GM23338 (cell line): ENCODE data around the gene EFHD2. TPM values are rescaled to one million over a fixed set of nuclear protein-coding genes. Genes with fewer than 3 reads are reported as not detected.

ENCODE experiments used
- ATAC-seq: fragments of 200-7000 bp; cut with Tn5 transposase; 3 replicates; pipeline ENCODE4 v1.9.1; 2020
- DNase-seq: peaks from one replicate; pipeline ENCODE4 v3.0.0-alpha.2; 2015; ENCODE audit warnings: low spot score
- H2AFZ ChIP-seq: fragments of 200-600 bp; sonication (generic); 2 replicates; pipeline ENCODE4 v1.8.0; 2016; ENCODE audit warnings: antibody characterized with exemption, mild to moderate bottlenecking, moderate library complexity
- H3F3A ChIP-seq: fragments of 200-600 bp; sonication (generic); replicated peaks from 2 replicates; pipeline ENCODE4 v1.8.0; 2017; ENCODE audit warnings: antibody characterized with exemption, mixed run types, low read depth
- H3K27ac ChIP-seq: fragments of 200-600 bp; sonication (generic); 2 replicates; pipeline ENCODE4 v1.6.1; 2016; ENCODE audit warnings: low read depth
- H3K27me3 ChIP-seq: fragments of 200-600 bp; sonication (generic); 2 replicates; pipeline ENCODE4 v1.8.0; 2016; ENCODE audit warnings: mild to moderate bottlenecking, mixed run types, moderate library complexity; ENCODE audit not compliant: insufficient read depth
- H3K36me3 ChIP-seq: fragments of 200-600 bp; sonication (generic); 2 replicates; pipeline ENCODE4 v1.8.0; 2016; ENCODE audit warnings: mild to moderate bottlenecking; ENCODE audit not compliant: insufficient read depth
- H3K4me1 ChIP-seq: fragments of 200-600 bp; sonication (generic); 2 replicates; pipeline ENCODE4 v1.8.0; 2016; ENCODE audit warnings: mild to moderate bottlenecking, moderate library complexity; ENCODE audit not compliant: insufficient read depth
- H3K4me2 ChIP-seq: fragments of 200-600 bp; sonication (generic); 2 replicates; pipeline ENCODE4 v1.7.1; 2017; ENCODE audit warnings: mixed run types
- H3K4me3 ChIP-seq: fragments of 200-600 bp; sonication (generic); 2 replicates; pipeline ENCODE4 v1.6.1; 2016; ENCODE audit warnings: mixed run types
- H3K79me2 ChIP-seq: fragments of 200-600 bp; sonication (generic); replicated peaks from 2 replicates; pipeline ENCODE4 v1.8.0; 2017; ENCODE audit warnings: mild to moderate bottlenecking; ENCODE audit not compliant: insufficient read depth
- H3K9me2 ChIP-seq: fragments of 200-600 bp; sonication (generic); 2 replicates; pipeline ENCODE4 v1.8.0; 2017; ENCODE audit not compliant: insufficient read depth
- H4K20me1 ChIP-seq: fragments of 200-600 bp; sonication (generic); replicated peaks from 2 replicates; pipeline ENCODE4 v1.8.0; 2017; ENCODE audit warnings: mild to moderate bottlenecking; ENCODE audit not compliant: insufficient read depth
- H3K27ac Mint-ChIP-seq: 2 replicates; pipeline ENCODE4 v1.8.0; 2020; ENCODE audit warnings: inconsistent platforms, mild to moderate bottlenecking, moderate library complexity, mixed read lengths
- H3K27me3 Mint-ChIP-seq: 3 replicates; pipeline ENCODE4 v1.8.0; 2022; ENCODE audit warnings: low read depth, mild to moderate bottlenecking, moderate library complexity, mixed read lengths, inconsistent platforms; ENCODE audit not compliant: insufficient read depth, poor library complexity
- H3K36me3 Mint-ChIP-seq: 3 replicates; pipeline ENCODE4 v1.8.0; 2021; ENCODE audit warnings: low read depth, mild to moderate bottlenecking, inconsistent platforms, moderate library complexity, mixed read lengths
- H3K4me1 Mint-ChIP-seq: 3 replicates; pipeline ENCODE4 v1.8.0; 2020; ENCODE audit warnings: mild to moderate bottlenecking, inconsistent platforms, mixed read lengths
- H3K4me3 Mint-ChIP-seq: 3 replicates; pipeline ENCODE4 v1.8.0; 2021; ENCODE audit warnings: moderate library complexity, mild to moderate bottlenecking, inconsistent platforms, mixed read lengths
- H3K9me3 Mint-ChIP-seq: 3 replicates; pipeline ENCODE4 v1.8.0; 2020; ENCODE audit warnings: moderate library complexity, mild to moderate bottlenecking, inconsistent platforms, mixed read lengths
- POLR2AphosphoS5 ChIP-seq: IDR thresholded peaks from 2 replicates; pipeline ENCODE4 v1.6.1; 2016; ENCODE audit warnings: antibody characterized with exemption, low read depth
- STAT1 ChIP-seq: IDR thresholded peaks from one replicate; pipeline ENCODE4 v1.6.1; 2016; ENCODE audit warnings: antibody characterized with exemption; ENCODE audit not compliant: unreplicated experiment
- ZNF331 ChIP-seq: fragments of 250-450 bp; sonication (Bioruptor Pico); IDR thresholded peaks from 2 replicates; pipeline ENCODE4 v1.5.0; 2020; ENCODE audit warnings: low read depth, mild to moderate bottlenecking, moderate library complexity
- polyA plus RNA-seq: library from polyadenylated mRNA; unstranded; fragments of >200 nt; fragmentation: Nextera tagmentation; extraction: Ambion mirVana; gene quantifications from 2 replicates; pipeline ENCODE4 v1.2.1, GENCODE V29; 2016
- total RNA-seq: library from RNA; depleted of rRNA; stranded (reverse); fragments of >200 nt; shearing (Covaris generic); gene quantifications from 2 replicates; pipeline ENCODE4 v1.2.3, GENCODE V29; 2014
- TF ChIP-seq, protein P1 (sequence below), 2 experiments: fragments of 200-600 bp in 1 of 2; sonication (generic) in 1 of 2; conservative IDR thresholded peaks; 2 replicates each; pipeline versions ENCODE4 v1.5.1 to v1.6.1; 2016 to 2017; ENCODE audit warnings: antibody characterized with exemption in 2 of 2, low read depth in 2 of 2, mild to moderate bottlenecking in 2 of 2, moderate library complexity in 1 of 2
- TF ChIP-seq, protein P2 (sequence below): fragments of 250-450 bp; sonication (Bioruptor Pico); IDR thresholded peaks from 2 replicates; pipeline ENCODE4 v1.5.0; 2020; ENCODE audit warnings: mild to moderate bottlenecking, moderate library complexity

EFHD2 gene
- total and polyA plus RNA-seq, 2 experiments from 2014 or later, result 22.8 to 23.7 TPM

DNA sequence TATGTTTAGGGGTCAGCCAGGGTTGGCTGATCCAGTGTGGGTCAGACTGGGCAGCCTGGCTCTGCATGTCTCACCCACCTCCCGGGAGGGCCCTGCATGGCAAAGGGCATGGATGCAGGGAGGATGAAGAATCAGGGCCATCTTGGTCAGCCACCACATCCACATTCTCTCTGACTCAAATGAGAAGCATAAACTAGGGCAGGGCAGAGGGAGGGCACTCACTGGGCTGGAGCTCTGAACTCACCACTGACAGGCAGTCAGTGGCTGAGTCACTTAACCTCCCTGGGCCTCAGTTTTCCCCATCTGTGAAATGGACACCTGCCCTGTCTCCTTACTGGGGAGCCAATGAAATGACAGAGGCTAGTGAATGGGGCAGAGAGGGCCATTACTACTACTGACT lies 42.5 kb downstream of the EFHD2 start:
- peaks cover 6% of the 10 kb centered on the region for H3K27me3 Mint-ChIP-seq
- no peak for ATAC-seq

More for the DNA sequence above, 42.5 kb downstream of the EFHD2 start:
- H3K36me3 ChIP-seq, result no peaks in the 10 kb centered on the region
- H3K4me3 ChIP-seq, result no peak overlapping the region
- no peaks in the 10 kb centered on the region for H3K79me2 ChIP-seq
- H3F3A ChIP-seq, result no peaks in the 10 kb centered on the region
- Mint-ChIP-seq H3K4me3 (no peak overlapping the region), H3K4me1 (peaks cover 6% of the 10 kb centered on the region; the same call in 1 of the 3 replicates), H3K27ac (no peak overlapping the region), H3K36me3 (no peaks in the 10 kb centered on the region; the same call in 2 of the 3 replicates), H3K9me3 (peaks cover 4% of the 10 kb centered on the region)
- no peaks in the 10 kb centered on the region for H3K4me1 ChIP-seq
- no peaks in the 10 kb centered on the region for H3K9me2 ChIP-seq
- H3K27me3 ChIP-seq, result no peaks in the 10 kb centered on the region
- no peak overlapping the region for H3K27ac ChIP-seq
- H4K20me1 ChIP-seq, result no peaks in the 10 kb centered on the region
- TF ChIP-seq, protein P1, sequence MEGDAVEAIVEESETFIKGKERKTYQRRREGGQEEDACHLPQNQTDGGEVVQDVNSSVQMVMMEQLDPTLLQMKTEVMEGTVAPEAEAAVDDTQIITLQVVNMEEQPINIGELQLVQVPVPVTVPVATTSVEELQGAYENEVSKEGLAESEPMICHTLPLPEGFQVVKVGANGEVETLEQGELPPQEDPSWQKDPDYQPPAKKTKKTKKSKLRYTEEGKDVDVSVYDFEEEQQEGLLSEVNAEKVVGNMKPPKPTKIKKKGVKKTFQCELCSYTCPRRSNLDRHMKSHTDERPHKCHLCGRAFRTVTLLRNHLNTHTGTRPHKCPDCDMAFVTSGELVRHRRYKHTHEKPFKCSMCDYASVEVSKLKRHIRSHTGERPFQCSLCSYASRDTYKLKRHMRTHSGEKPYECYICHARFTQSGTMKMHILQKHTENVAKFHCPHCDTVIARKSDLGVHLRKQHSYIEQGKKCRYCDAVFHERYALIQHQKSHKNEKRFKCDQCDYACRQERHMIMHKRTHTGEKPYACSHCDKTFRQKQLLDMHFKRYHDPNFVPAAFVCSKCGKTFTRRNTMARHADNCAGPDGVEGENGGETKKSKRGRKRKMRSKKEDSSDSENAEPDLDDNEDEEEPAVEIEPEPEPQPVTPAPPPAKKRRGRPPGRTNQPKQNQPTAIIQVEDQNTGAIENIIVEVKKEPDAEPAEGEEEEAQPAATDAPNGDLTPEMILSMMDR (conservative IDR thresholded peaks at IDR 0.05; ENCODE audit: low read depth in 2 of 2), result no peak
- TF ChIP-seq, protein P2, sequence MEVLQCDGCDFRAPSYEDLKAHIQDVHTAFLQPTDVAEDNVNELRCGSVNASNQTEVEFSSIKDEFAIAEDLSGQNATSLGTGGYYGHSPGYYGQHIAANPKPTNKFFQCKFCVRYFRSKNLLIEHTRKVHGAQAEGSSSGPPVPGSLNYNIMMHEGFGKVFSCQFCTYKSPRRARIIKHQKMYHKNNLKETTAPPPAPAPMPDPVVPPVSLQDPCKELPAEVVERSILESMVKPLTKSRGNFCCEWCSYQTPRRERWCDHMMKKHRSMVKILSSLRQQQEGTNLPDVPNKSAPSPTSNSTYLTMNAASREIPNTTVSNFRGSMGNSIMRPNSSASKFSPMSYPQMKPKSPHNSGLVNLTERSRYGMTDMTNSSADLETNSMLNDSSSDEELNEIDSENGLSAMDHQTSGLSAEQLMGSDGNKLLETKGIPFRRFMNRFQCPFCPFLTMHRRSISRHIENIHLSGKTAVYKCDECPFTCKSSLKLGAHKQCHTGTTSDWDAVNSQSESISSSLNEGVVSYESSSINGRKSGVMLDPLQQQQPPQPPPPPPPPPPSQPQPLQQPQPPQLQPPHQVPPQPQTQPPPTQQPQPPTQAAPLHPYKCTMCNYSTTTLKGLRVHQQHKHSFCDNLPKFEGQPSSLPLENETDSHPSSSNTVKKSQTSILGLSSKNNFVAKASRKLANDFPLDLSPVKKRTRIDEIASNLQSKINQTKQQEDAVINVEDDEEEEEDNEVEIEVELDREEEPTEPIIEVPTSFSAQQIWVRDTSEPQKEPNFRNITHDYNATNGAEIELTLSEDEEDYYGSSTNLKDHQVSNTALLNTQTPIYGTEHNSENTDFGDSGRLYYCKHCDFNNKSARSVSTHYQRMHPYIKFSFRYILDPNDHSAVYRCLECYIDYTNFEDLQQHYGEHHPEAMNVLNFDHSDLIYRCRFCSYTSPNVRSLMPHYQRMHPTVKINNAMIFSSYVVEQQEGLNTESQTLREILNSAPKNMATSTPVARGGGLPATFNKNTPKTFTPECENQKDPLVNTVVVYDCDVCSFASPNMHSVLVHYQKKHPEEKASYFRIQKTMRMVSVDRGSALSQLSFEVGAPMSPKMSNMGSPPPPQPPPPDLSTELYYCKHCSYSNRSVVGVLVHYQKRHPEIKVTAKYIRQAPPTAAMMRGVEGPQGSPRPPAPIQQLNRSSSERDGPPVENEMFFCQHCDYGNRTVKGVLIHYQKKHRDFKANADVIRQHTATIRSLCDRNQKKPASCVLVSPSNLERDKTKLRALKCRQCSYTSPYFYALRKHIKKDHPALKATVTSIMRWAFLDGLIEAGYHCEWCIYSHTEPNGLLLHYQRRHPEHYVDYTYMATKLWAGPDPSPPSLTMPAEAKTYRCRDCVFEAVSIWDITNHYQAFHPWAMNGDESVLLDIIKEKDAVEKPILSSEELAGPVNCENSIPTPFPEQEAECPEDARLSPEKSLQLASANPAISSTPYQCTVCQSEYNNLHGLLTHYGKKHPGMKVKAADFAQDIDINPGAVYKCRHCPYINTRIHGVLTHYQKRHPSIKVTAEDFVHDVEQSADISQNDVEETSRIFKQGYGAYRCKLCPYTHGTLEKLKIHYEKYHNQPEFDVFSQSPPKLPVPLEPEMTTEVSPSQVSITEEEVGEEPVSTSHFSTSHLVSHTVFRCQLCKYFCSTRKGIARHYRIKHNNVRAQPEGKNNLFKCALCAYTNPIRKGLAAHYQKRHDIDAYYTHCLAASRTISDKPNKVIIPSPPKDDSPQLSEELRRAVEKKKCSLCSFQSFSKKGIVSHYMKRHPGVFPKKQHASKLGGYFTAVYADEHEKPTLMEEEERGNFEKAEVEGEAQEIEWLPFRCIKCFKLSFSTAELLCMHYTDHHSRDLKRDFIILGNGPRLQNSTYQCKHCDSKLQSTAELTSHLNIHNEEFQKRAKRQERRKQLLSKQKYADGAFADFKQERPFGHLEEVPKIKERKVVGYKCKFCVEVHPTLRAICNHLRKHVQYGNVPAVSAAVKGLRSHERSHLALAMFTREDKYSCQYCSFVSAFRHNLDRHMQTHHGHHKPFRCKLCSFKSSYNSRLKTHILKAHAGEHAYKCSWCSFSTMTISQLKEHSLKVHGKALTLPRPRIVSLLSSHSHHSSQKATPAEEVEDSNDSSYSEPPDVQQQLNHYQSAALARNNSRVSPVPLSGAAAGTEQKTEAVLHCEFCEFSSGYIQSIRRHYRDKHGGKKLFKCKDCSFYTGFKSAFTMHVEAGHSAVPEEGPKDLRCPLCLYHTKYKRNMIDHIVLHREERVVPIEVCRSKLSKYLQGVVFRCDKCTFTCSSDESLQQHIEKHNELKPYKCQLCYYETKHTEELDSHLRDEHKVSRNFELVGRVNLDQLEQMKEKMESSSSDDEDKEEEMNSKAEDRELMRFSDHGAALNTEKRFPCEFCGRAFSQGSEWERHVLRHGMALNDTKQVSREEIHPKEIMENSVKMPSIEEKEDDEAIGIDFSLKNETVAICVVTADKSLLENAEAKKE (CRISPR knock-in tag), result no peak
- TF ChIP-seq STAT1 (no peak), POLR2AphosphoS5 (no peak), ZNF331 (CRISPR knock-in tag) (no peak)
- no peak overlapping the region for H2AFZ ChIP-seq
- no peak for DNase-seq
- no peak overlapping the region for H3K4me2 ChIP-seq
